ENCODE data around the gene MCAT. TPM values are rescaled to one million over a fixed set of nuclear protein-coding genes. Genes with fewer than 3 reads are reported as not detected.

Gene MCAT
- total RNA-seq, 4 donors from 2014 or later = 18.2 to 33.7 (median 31.1) TPM

Other genes with a start within 250 kb of the MCAT start
- gene PACSIN2, start 128.2 kb downstream of the MCAT start, total RNA-seq = 10 to 100 TPM; 37.3 to 45.9 (median 39.8) TPM
- 1 to 10 TPM; 1.3 to 2.0 (median 1.8) TPM for gene TTLL1, start 54.0 kb downstream of the MCAT start, total RNA-seq
- gene BIK, start 32.6 kb downstream of the MCAT start, total RNA-seq = not detected
- gene TSPO, start 8.2 kb upstream of the MCAT start, total RNA-seq = 100 to 1,000 TPM; 101 to 174 (median 113) TPM
- 10 to 100 TPM; 13.7 to 41.8 (median 19.6) TPM for gene TTLL12, start 43.7 kb upstream of the MCAT start, total RNA-seq
- gene SCUBE1, start 200.0 kb upstream of the MCAT start, total RNA-seq = under 1 TPM; 0.20 to 0.55 (median 0.41) TPM

All from gastrocnemius medialis (tissue), 4 donors.